HG03066 (cell line): Measurements from ENCODE around the gene CHN1.

Source experiments
- ATAC-seq: cut with Tn5 transposase; IDR thresholded peaks from one replicate; pipeline ENCODE4 v1.9.1; 2021; ENCODE audit warnings: low read depth; ENCODE audit not compliant: unreplicated experiment

Gene CHN1

GRCh38 chr2:175004980-175005732 lies at the start of gene CHN1:
Gene CHN1, minus strand, starts transcription at chr2:175005381. Its CDS starts 469 bp downstream, at chr2:175004912.
- ATAC-seq = peak; percentile 67

- no peak for ATAC-seq
Measured at GRCh38 chr2:175054340-175054739, 49.2 kb upstream of the CHN1 start.

- ATAC-seq = no peak
Measured at GRCh38 chr2:175049661-175050060, 44.5 kb upstream of the CHN1 start.

- ATAC-seq = peak; percentile 65
Measured at GRCh38 chr2:175048275-175048674, 43.1 kb upstream of the CHN1 start.

GRCh38 chr2:175039490-175039889 lies 34.3 kb upstream of the CHN1 start:
- no peak for ATAC-seq

- no peak for ATAC-seq
Measured at GRCh38 chr2:175039031-175039430, 33.9 kb upstream of the CHN1 start.

GRCh38 chr2:175037941-175038340 lies 32.8 kb upstream of the CHN1 start:
- no peak for ATAC-seq

GRCh38 chr2:175036582-175037018 lies 31.4 kb upstream of the CHN1 start:
- ATAC-seq = no peak

GRCh38 chr2:175035806-175036205 lies 30.6 kb upstream of the CHN1 start:
- ATAC-seq = no peak

GRCh38 chr2:175034716-175035115 lies 29.5 kb upstream of the CHN1 start:
- no peak for ATAC-seq

- no peak for ATAC-seq
Measured at GRCh38 chr2:175030380-175031271, 25.4 kb upstream of the CHN1 start.

GRCh38 chr2:175027755-175028154 lies 22.6 kb upstream of the CHN1 start:
- no peak for ATAC-seq

GRCh38 chr2:175026385-175026784 lies 21.2 kb upstream of the CHN1 start:
- ATAC-seq = no peak

- ATAC-seq = no peak
Measured at GRCh38 chr2:175025946-175026345, 20.8 kb upstream of the CHN1 start.

- no peak for ATAC-seq
Measured at GRCh38 chr2:175025233-175025632, 20.1 kb upstream of the CHN1 start.

GRCh38 chr2:175022923-175023322 lies 17.7 kb upstream of the CHN1 start:
- ATAC-seq = no peak

GRCh38 chr2:175019566-175020327 lies 14.6 kb upstream of the CHN1 start:
- ATAC-seq = no peak

GRCh38 chr2:175017618-175018414 lies 12.6 kb upstream of the CHN1 start:
- ATAC-seq = no peak

- ATAC-seq = no peak
Measured at GRCh38 chr2:175015340-175015739, 10.2 kb upstream of the CHN1 start.

- ATAC-seq = no peak
Measured at GRCh38 chr2:175012516-175012915, 7.3 kb upstream of the CHN1 start.
